Measurements from ENCODE around the gene MTHFS. TPM values are rescaled to one million over a fixed set of nuclear protein-coding genes. Genes with fewer than 3 reads are reported as not detected.

Gene MTHFS
- total RNA-seq, 1 donor from 2014 or later = 13.6 TPM

DNA sequence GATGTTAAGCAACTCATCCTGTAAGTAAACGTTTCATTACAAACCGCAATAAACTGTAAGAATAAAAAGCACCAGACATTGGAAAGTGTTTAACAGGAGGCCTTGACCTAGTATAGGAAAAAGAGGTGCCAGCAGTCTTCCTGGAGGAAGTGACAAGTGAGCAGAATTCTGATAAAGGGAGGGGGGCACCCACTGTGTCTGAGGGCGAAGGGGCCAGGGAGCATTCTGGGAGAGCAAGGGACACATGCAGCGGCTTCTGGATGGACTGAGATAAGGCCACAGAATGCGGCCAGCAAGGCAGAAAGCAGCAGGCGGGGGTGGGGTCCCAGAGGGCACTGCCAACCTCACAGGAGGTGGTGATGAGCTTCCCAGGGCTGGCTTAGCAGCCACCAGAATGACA lies 80.2 kb downstream of the MTHFS start:
- no peak for DNase-seq (ENCODE audit: low read depth in 2 of 2)

DNA sequence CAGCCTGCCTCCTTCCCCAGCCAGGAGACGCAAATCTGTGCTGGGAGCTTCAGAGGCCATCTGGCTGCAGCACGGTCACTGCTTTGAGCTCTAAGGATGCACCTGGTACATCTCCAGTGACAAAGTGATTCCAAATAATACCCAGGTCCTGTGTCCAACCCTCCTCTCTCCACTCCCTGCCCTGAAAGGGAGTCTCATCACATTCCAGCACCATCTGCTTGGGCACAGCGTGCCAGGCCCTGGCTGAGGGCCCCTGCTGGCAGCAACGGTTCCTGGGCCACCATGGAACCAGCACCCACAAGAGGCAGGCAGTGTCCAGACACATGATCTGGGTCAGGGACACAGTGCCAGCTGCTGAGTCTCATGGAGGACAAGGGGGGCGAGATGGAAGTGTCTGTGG lies 81.3 kb downstream of the MTHFS start:
- DNase-seq (ENCODE audit: low read depth in 2 of 2) = no peak

DNA sequence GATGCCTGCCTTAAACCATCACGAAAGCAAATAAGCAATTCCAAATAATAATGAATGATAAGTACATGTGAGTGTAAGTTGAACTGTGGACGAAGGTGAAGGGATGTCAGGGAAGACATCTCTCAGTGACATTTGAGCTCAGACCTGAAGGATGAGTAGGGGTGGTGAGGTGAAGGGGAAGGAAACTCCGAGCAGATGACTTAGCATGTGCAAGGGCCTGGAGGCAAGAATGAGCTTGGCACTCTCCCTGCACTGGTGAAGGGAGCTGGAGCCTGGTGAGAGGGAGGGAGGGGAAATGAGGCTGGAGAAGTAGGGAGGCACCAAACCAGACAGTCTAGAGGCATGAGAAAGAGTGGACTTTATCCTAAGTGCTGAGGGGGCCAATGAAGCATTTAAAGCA lies 84.3 kb downstream of the MTHFS start:
- DNase-seq (ENCODE audit: low read depth in 2 of 2) = no peak

DNA sequence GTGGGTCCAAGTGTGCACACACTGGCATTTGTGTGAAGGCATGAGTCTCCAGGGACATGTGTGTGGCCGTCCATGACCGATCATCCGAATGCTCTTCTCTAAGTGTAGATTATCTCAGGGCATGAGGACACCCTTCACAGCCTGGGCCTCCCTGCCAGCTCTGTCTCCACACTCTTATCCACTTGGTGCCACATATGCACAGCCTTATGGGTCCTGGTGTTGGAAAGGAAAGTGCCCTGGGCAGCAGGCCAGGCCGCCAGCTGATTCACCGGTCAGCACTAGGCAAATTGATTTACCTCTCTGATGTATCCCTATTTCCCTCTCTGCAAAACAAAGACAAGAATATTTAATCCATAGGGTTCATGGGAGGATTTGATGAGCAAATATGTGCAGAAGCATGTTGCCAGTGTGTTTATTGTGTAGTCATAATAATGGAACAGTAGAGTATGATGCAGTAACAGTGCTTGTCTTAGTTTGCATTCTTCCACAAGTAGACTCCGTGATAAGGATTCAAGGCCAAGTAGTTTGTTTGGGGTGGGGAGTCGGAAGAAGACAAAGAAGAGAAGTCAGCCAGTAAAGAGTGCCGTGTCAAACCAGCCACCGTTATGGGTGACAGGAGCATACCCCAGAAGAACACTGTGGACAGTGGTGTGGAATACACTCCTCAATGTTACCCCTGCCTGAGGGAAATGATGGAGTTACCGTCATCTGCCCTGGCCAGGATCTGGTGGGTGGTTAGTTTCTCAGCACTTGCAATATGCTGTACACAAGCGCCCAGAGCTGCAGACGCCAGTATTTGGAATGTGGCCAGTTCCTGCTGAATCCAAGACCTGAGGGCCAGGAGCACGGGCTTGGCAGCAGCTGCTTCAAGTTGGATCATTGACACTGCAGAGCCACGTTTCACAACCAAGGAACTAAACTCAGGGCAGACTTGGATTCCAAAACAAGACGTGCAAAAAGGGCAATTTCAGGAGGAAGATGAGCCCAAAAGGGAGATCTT lies 85.1 kb downstream of the MTHFS start:
- DNase-seq (ENCODE audit: low read depth in 2 of 2) = no peak

DNA sequence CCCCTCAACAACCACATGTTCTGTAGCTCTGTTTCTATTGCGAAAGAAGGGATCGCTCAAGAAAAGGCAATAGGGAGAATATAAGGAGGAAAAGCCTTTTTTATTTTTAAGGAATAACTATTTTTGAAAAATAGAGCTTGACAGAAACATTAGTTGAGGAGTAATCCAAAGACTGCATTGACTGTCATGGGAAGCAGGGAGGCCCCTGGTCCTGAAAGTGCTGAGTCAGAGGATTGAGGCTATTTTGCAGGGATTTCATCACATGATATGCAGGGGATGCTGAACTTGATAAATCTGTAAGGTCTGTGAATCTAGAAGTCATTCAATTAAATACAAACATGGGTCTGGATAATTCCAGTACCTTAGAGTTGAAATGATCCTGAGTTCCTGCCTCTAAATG lies 92.0 kb downstream of the MTHFS start:
- DNase-seq (ENCODE audit: low read depth in 2 of 2) = no peak

DNA sequence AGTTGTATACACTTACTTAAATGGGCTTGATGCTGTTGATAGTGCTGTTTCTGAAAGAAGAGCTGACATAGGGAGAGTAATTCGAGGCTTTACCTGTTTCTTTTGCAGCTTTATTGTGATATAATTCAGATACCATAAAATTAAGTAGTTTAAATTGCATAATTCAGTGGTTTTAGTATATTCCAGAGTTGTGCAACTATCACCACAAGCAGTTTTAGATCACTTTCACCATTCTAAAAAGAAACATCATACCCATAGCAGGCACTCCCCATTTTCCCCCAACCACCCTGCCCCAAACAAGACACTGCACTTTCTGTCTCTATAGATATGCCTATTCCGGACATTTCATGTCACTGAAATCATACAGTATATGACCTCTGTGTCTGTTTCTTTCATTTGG lies 98.5 kb downstream of the MTHFS start:
- no peak for DNase-seq (ENCODE audit: low read depth in 2 of 2)

Other genes with a start within 250 kb of the MTHFS start
- 0.13 TPM in 2 replicates for gene BCL2A1, start 74.2 kb upstream of the MTHFS start, total RNA-seq
- gene ZFAND6, start 162.7 kb upstream of the MTHFS start, total RNA-seq = 151 and 207 TPM in 2 replicates

Measured in dermis microvascular lymphatic vessel endothelial cell (primary cell).